ENCODE results near the gene MALSU1. TPM values are rescaled to one million over a fixed set of nuclear protein-coding genes. Genes with fewer than 3 reads are reported as not detected.
A peak's percentile ranks its signal among the peaks of the same experiment; 100 is the strongest.

Gene MALSU1
- total and polyA plus RNA-seq, 2 donors (not counting 1 experiment from before 2014, with no cell fraction given): 54.8 to 77.6 TPM

DNA sequence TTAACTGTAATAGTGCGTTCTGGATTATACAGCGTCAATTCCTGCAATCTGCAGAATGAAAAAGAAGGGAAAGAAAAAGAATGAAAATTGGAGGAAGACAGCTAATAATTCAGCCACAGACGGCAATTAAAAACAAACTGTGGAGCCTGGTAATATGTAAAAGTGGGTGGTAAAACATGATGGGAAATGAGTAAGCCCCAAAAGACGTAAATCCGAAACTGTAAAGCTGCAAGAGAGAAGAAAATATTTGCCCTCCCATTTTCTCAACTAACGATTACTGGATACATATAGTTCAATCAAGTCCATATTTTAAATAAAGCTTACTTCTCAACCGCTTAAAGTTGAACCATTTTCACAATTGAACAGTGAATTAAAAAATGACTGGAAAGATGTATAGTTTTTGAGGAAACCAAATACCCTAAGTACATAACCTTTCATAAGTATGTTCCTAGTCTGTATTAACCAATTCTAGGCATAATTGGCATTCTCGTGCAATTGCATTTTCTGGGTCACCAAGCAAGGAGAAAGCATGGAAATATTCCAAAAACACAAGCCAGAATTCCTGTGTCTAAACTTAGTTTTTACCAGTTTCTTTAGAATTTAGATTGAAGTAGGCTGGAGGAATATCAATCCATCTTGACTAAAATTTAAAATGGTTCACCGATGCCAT is 44.8 kb downstream of the MALSU1 start:
- Histone ChIP-seq H3K9me3 (ENCODE audit: control insufficient read depth, insufficient read depth, low read depth, low read length) (no peaks in the 10 kb centered on the region), H3K27ac (ENCODE audit: insufficient read depth, low read length) (no peak overlapping the region), H4K20me1 (ENCODE audit: control insufficient read depth, extremely low read depth, insufficient read depth, low read length) (no peaks in the 10 kb centered on the region), H3K36me3 (ENCODE audit: control insufficient read depth, insufficient read depth, low read length) (no peaks in the 10 kb centered on the region), H3K9ac (ENCODE audit: insufficient read depth, low read length) (no peak overlapping the region), H3K4me3 (replicated peaks in 1 of 4; ENCODE audit: control extremely low read depth in 1 of 4, insufficient read depth in 1 of 4, low read depth in 3 of 4, low read length in 4 of 4) (no peak overlapping the region), H3K27me3 (ENCODE audit: control insufficient read depth, insufficient read depth, low read length) (no peaks in the 10 kb centered on the region), H3K4me1 (ENCODE audit: control insufficient read depth, extremely low read depth, insufficient read depth, low read length) (peaks cover 6% of the 10 kb centered on the region), H2AFZ (ENCODE audit: low read length) (no peak overlapping the region), H3K4me2 (ENCODE audit: extremely low read depth, insufficient read depth, low read length) (no peak overlapping the region), H3K79me2 (ENCODE audit: control insufficient read depth, insufficient read depth, low read length) (no peaks in the 10 kb centered on the region)
- DNase-seq (ENCODE audit: low read depth in 2 of 2): peak; percentile 49 to 74
- TF ChIP-seq EZH2 (IDR thresholded peaks at IDR 0.05; ENCODE audit: low read length, missing control alignments): no peak
- no peak for TF ChIP-seq CTCF (conservative IDR thresholded peaks at IDR 0.05 in 1 of 2, IDR thresholded peaks at IDR 0.05 in 1 of 2; ENCODE audit: low read depth in 1 of 2, low read length in 2 of 2)

DNA sequence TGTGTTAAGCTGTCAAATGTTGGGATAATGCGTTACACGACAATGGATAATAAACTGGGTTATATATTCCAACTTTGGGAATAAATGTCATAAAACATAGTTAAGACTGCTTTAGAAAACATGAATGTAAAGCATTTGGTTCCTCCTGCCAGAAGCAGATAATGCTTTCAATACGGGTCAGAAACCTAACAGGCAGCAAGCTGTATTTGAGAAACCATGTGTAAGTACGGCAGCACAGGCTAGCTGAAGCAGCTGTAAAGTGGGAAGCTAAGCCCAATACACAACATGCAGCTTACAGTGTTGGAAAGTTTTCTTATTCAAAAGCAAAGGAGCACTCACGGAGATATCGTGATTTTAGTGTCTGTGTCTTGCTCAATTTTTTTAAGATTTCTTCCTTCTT is 46.5 kb downstream of the MALSU1 start:
- no peak overlapping the region for H3K27ac ChIP-seq (ENCODE audit: insufficient read depth, low read length)
- H3K4me2 ChIP-seq (ENCODE audit: extremely low read depth, insufficient read depth, low read length): no peak overlapping the region
- no peaks in the 10 kb centered on the region for H3K9me3 ChIP-seq (ENCODE audit: control insufficient read depth, insufficient read depth, low read depth, low read length)
- DNase-seq (ENCODE audit: low read depth in 2 of 2): no peak
- H3K4me1 ChIP-seq (ENCODE audit: control insufficient read depth, extremely low read depth, insufficient read depth, low read length): peaks cover 18% of the 10 kb centered on the region
- no peak overlapping the region for H3K4me3 ChIP-seq (replicated peaks in 1 of 4; ENCODE audit: control extremely low read depth in 1 of 4, insufficient read depth in 1 of 4, low read depth in 3 of 4, low read length in 4 of 4)
- TF ChIP-seq CTCF (conservative IDR thresholded peaks at IDR 0.05 in 1 of 2, IDR thresholded peaks at IDR 0.05 in 1 of 2; ENCODE audit: low read depth in 1 of 2, low read length in 2 of 2) (no peak), EZH2 (IDR thresholded peaks at IDR 0.05; ENCODE audit: low read length, missing control alignments) (no peak)
- H2AFZ ChIP-seq (ENCODE audit: low read length): no peak overlapping the region
- H3K79me2 ChIP-seq (ENCODE audit: control insufficient read depth, insufficient read depth, low read length): no peaks in the 10 kb centered on the region
- H3K9ac ChIP-seq (ENCODE audit: insufficient read depth, low read length): no peak overlapping the region
- no peaks in the 10 kb centered on the region for H3K27me3 ChIP-seq (ENCODE audit: control insufficient read depth, insufficient read depth, low read length)
- H4K20me1 ChIP-seq (ENCODE audit: control insufficient read depth, extremely low read depth, insufficient read depth, low read length): no peaks in the 10 kb centered on the region
- no peaks in the 10 kb centered on the region for H3K36me3 ChIP-seq (ENCODE audit: control insufficient read depth, insufficient read depth, low read length)

DNA sequence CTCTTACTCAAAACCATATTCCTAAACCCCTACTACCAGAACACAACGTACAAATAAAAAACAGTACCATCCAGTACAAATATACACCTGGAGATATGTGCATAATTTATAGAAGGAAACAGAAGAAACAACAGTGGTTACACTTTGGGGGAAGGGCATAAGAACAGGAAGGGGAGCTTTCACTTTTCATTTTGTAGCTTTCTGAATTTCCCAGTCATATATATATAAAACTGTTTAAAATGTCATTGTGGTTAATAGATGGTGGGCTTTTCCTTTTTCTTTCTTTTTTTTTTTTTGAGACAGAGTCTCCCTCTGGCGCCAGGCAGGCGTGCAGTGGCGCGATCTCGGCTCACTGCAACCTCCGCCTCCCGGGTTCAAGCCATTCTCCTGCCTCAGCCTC is 47.2 kb downstream of the MALSU1 start:
- peak overlapping the region; percentile 27 for H3K4me2 ChIP-seq (ENCODE audit: extremely low read depth, insufficient read depth, low read length)
- H3K4me1 ChIP-seq (ENCODE audit: control insufficient read depth, extremely low read depth, insufficient read depth, low read length): peaks cover 18% of the 10 kb centered on the region
- H3K36me3 ChIP-seq (ENCODE audit: control insufficient read depth, insufficient read depth, low read length): no peaks in the 10 kb centered on the region

More for the DNA sequence above, 47.2 kb downstream of the MALSU1 start:
- H2AFZ ChIP-seq (ENCODE audit: low read length): no peak overlapping the region
- H3K27ac ChIP-seq (ENCODE audit: insufficient read depth, low read length): no peak overlapping the region
- H3K27me3 ChIP-seq (ENCODE audit: control insufficient read depth, insufficient read depth, low read length): no peaks in the 10 kb centered on the region
- no peak overlapping the region for H3K9ac ChIP-seq (ENCODE audit: insufficient read depth, low read length)
- H3K9me3 ChIP-seq (ENCODE audit: control insufficient read depth, insufficient read depth, low read depth, low read length): no peaks in the 10 kb centered on the region
- H3K4me3 ChIP-seq (replicated peaks in 1 of 4; ENCODE audit: control extremely low read depth in 1 of 4, insufficient read depth in 1 of 4, low read depth in 3 of 4, low read length in 4 of 4): no peak overlapping the region
- H3K79me2 ChIP-seq (ENCODE audit: control insufficient read depth, insufficient read depth, low read length): no peaks in the 10 kb centered on the region
- no peak for TF ChIP-seq EZH2 (IDR thresholded peaks at IDR 0.05; ENCODE audit: low read length, missing control alignments)
- no peak for TF ChIP-seq CTCF (conservative IDR thresholded peaks at IDR 0.05 in 1 of 2, IDR thresholded peaks at IDR 0.05 in 1 of 2; ENCODE audit: low read depth in 1 of 2, low read length in 2 of 2)
- no peaks in the 10 kb centered on the region for H4K20me1 ChIP-seq (ENCODE audit: control insufficient read depth, extremely low read depth, insufficient read depth, low read length)
- DNase-seq (ENCODE audit: low read depth in 2 of 2): no peak

Measured in fibroblast of lung (primary cell).